Coronary artery (tissue), 2 donors: ENCODE results near the gene CA11.

ENCODE experiments used
- DNase-seq: peaks from one replicate; pipeline ENCODE4 v3.0.0-alpha.2; 2017; ENCODE audit warnings: low spot score
- H3K27ac ChIP-seq, 2 donors: fragments of 200-600 bp; sonication (generic); one replicate each; pipeline ENCODE4 v1.5.1; 2016 to 2019
- H3K4me3 ChIP-seq: fragments of 200-600 bp; sonication (generic); 2 replicates; pipeline ENCODE4 v1.5.1; 2016; ENCODE audit warnings: mild to moderate bottlenecking, moderate library complexity
- TF ChIP-seq, protein P1 (sequence below): fragments of 200-600 bp; sonication (generic); IDR thresholded peaks from one replicate; pipeline ENCODE4 v1.5.1; 2019; ENCODE audit warnings: antibody characterized with exemption

CA11 gene

DNA sequence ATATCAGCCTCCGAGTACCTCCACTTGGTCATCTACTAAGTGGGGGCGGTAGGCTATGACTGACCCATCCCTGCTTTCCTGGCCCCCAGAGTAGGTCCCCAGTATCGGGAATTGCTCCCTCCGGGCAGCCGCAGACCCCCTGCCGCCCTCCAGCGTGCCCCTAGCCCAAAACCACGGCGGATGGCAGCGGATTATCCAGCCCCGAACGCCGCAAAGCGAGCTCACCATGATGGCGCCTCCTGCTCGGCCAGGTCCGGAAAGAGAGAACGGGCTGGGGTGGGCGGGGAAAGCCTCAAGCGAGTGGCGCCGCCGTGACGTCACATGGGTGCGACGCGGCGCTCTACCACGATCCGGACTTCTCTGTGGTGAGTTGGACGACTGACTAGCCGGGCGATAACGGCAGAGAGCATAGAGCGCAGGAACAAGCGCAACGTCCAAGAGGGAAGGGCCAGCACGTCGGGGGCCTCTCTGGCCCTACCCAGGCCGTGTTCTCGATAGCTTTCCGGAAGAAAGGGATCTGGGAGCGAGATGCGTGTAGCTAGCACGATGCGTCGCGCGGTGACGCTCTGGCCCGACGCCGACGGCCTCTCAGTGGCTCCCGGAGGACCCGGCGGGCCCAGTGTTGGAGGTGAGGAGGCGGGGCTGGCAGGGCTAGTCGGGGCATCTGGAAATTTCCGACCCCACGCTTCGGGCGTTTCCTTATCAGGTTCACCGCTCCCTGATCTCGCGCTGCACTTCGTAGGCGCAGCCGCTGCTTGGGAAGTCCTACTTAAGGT is 26.9 kb downstream of the CA11 start, which contains the start of the genes RPL18 and SPHK2:
TSS of gene RPL18 (minus strand) at position 263 of the 776 bp plus-strand sequence. CDS start at position 228, 35 bp downstream.
TSS of gene SPHK2 (plus strand) at position 591 of the 776 bp plus-strand sequence. CDS start 1,009 bp downstream, outside the sequence.
- peak; percentile 99 for DNase-seq
- peak within 1 kb of the TSS; percentile 92 for H3K4me3 ChIP-seq
- H3K27ac ChIP-seq: peak within 1 kb of the TSS; percentile 91 to 95
- TF ChIP-seq, protein P1, sequence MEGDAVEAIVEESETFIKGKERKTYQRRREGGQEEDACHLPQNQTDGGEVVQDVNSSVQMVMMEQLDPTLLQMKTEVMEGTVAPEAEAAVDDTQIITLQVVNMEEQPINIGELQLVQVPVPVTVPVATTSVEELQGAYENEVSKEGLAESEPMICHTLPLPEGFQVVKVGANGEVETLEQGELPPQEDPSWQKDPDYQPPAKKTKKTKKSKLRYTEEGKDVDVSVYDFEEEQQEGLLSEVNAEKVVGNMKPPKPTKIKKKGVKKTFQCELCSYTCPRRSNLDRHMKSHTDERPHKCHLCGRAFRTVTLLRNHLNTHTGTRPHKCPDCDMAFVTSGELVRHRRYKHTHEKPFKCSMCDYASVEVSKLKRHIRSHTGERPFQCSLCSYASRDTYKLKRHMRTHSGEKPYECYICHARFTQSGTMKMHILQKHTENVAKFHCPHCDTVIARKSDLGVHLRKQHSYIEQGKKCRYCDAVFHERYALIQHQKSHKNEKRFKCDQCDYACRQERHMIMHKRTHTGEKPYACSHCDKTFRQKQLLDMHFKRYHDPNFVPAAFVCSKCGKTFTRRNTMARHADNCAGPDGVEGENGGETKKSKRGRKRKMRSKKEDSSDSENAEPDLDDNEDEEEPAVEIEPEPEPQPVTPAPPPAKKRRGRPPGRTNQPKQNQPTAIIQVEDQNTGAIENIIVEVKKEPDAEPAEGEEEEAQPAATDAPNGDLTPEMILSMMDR: no peak

GRCh38 chr19:48618278-48618915 is 27.6 kb downstream of the CA11 start:
- peak; percentile 75 for DNase-seq
- H3K27ac ChIP-seq: peak overlapping the region; percentile 83 to 95
- TF ChIP-seq, protein P1: no peak
- H3K4me3 ChIP-seq: peak overlapping the region; percentile 92

DNA sequence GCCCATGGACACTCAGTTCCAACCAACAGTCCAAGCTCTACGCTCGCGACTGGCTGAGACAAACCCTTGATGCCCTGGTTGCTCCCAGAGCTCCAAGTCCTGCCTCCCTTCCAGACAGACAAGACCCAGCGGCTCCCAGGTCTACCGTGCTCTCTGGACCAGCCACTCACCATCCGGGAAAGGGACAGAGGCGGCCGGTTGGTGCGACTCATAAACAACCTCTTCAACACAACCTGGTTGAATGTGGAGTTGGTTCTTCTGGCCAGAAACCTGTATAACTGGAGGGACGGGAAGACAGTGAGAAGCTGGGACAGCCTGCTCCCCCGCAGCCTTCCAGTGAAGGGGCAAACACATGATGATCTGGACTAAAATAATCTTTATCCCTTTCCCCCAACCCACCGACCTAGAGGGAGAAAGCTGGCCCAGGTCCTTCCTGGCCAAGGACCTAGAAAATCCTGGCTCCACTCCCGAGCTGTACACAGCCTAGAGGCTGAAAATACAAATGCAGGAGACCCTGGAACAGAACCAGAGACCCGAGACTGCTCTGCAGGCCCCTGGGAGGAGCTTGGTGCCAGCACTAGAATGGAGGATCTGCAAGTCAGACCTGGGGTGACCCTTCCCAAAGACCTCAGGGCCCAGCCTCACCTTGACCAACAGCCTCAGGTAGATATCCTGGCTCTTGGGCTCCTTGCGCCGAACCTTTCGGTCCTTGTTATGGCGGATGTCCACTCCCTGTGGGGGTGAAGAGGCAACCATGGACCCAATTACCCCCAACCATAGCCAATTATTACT is 28.6 kb downstream of the CA11 start:
- TF ChIP-seq, protein P1: no peak
- Histone ChIP-seq H3K4me3 (peak overlapping the region; percentile 92), H3K27ac (peak overlapping the region in 1 of 2 donors; percentile 83)
- DNase-seq: no peak

- Histone ChIP-seq H3K4me3 (no peak overlapping the region), H3K27ac (no peak overlapping the region)
- no peak for DNase-seq
- TF ChIP-seq, protein P1: no peak
Measured at GRCh38 chr19:48616491-48617056, 29.4 kb downstream of the CA11 start.

GRCh38 chr19:48616041-48616436 is 29.9 kb downstream of the CA11 start:
- TF ChIP-seq, protein P1: no peak
- no peak overlapping the region for H3K4me3 ChIP-seq
- no peak for DNase-seq
- no peak overlapping the region for H3K27ac ChIP-seq

DNA sequence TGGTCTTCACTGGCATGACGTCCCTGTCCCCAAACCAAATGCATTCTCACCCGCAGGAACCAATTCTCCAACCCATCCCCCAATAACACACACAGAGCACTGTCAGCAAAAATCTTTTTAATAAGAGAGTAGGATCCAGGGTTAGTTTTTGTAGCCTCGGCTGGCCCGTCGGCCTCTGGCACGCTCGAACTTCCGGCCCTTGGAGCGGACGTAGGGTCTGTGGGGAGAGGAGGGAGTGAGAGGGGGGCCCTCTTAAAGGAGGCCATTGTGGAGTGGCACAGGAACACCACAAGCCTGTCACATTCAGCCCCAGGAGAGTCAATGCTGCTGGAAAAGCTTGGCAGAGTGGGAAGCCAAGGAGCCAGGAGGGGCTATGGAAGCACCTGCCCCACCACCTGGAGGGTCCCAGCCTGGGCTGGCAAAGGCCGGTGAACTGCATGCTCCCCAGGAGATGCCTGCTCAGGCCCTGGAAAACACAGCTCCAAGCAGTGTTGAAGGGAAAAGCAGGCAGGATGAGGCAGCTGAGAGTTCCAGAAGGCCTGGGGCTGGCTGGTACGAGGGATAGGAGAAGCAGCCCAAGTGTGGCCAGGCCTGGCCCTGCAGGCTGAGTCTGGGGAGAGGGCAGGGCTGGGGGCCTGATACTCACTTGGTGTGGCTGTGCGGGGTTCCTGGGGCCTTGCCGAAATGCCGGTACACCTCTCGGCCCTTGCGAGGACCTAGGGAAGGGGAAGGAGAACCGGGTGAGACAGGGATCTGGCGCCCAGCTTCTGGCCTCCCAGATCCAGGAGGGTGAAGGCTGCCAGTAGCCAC is 30.6 kb downstream of the CA11 start:
- no peak overlapping the region for H3K4me3 ChIP-seq
- H3K27ac ChIP-seq: no peak overlapping the region
- DNase-seq: no peak
- TF ChIP-seq, protein P1: no peak
